T1000 (cell line): ENCODE measurements around the gene PHYHD1.

ENCODE experiments used
- DNase-seq: peaks from one replicate; lab custom pipeline; 2025; ENCODE audit warnings: mixed read lengths; lab: John Stamatoyannopoulos, UW

The PHYHD1 gene

DNA sequence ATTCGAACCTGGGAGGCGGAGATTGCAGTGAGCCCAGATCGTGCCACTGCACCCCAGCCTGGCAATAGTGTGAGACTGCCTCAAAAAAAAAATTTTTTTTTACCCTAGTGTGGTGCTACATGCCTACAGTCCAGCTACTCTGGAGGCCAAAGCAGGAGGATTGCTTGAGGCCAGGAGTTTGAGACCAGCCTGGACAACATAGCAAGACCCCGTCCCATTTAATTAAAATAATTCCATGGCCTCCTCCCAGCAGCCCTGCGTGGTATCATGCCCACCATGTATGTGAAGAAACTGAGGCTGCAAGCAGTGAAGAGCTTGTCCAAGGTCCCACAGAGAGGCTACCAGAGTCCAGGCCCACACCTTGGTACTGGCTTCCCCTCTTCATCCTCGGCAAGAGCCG is 19.4 kb upstream of the PHYHD1 start:
- DNase-seq, result no peak

DNA sequence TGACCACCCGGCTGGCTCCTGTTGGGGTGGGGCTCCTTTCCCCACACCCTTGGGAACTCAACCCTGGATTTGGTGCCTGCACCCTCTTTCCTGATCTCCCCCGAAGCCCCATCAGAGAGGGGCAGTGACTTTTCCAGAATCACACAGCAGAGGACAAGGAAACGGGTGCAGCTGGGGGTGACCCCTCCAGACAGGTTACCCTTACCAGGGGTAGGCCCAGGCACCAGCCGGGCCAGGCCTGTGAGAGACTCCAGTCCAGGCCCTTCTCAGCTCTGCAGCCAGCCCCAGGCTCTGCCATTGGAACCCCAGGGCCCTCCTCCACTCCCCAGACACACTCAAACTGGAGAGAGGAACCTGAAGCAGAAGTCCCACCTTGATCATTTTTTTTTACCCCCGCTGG is 19.0 kb upstream of the PHYHD1 start:
- DNase-seq, result no peak

GRCh38 chr9:128902351-128903078 is 18.3 kb upstream of the PHYHD1 start:
- DNase-seq, result no peak

GRCh38 chr9:128903079-128903461 is 17.7 kb upstream of the PHYHD1 start:
- DNase-seq, result no peak

DNA sequence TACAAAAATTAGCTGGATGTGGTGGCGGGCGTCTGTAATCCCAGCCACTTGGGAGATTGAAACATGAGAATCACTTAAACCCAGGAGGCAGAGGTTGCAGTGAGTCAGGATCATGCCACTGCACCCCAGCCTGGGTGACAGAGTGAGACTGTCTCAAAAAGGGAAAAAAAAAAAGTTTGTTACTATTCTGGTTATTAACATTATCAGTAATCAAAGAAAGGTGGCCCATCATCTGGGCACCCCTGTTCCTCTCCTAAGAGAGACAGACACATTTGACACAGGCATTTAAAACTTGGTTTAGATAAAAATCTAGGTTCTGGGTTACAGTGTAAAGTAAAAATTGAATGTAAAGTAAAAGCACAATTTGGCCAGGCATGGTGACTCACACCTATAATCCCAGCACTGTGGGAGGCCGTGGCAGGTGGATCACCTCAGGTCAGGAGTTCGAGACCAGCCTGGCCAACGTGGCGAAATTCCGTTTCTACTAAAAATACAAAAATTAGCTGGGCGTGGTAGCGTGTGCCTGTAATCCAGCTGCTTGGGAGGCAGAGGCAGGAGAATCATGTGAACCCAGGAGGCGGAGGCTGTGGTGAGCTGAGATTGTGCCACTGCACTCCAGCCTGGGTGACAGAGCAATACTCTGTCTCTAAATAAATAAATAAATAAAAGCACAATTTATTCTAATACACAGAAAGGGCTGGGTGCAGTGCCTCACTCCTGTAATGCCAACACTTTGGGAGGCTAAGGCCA is 16.7 kb upstream of the PHYHD1 start:
- no peak for DNase-seq

DNA sequence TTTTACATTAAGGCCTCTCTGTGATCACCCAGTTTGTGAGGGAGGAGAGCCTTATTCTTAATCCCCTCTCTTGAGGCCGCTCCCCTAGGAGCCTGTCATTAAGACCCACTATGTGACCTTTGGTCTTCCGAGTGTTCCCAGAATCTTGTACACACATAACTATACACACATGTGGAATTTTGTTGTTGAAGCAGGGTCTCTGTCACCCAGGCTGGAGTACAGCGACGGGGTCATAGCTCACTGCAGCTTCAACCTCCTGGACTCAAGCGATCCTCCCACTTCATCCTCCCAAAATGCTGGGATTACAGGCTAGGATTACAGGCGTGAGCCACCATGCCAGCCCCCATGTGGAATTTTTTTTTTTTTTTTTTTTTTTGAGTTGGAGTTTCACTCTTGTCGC is 14.8 kb upstream of the PHYHD1 start:
- DNase-seq, result no peak

GRCh38 chr9:128906741-128907140 is 14.0 kb upstream of the PHYHD1 start:
- DNase-seq, result no peak

- DNase-seq, result no peak
Measured at GRCh38 chr9:128908372-128908771, 12.4 kb upstream of the PHYHD1 start.

GRCh38 chr9:128909859-128910258 is 10.9 kb upstream of the PHYHD1 start:
- no peak for DNase-seq

GRCh38 chr9:128910906-128911305 is 9.9 kb upstream of the PHYHD1 start:
- DNase-seq, result no peak

DNA sequence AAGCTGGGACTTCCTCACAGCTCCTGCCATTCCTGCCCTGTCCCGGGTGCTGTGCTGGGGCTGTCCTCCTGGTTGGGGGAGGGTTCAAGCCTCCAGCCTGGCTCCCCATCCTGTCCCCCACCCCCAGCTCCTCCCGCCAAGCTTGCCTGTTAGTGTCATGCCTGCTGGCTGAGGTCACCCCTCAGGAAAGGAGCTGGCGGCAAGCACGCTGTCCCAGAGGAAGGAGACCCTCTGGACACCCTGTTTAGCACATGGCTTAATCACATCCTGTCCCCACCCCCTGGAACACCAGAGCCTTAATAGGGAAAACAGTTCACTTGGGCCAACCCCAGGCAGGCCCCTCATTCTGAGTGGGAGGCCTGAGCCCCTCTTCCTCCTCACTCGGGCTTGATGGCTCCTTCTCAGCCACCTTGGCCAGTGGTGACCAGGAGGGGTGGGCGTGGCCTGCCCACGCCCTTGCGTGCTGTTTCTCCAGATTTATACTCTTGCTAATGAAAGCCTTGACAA is 9.2 kb upstream of the PHYHD1 start:
- no peak for DNase-seq

DNA sequence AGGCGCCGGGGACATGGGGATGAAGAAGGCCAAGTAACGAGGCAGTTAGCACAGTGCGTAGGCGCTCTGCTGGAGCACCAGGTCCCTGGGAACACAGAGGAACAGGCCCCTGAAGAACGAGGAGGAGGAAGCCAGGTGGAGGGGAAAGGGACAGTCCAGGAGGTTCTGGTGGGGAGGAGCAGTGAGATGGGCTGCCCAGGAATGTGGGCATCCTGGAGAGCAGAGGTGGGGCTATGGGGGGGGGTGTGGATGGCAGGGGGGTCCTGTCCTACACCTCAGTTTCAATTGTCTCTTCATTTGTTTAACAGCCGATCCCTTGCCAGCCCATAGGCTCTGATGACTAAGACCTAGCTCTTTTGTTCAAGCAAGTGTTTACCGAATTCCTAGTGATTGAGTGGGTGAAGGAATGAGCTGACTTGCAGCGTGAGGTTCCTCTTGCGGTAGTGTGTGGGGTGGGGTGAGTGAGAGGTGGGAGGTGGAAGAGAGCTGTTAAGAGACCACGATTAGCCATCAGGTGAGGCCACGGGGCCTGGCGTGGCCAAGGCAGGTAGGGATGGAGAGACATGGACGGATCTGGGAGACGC is 8.4 kb upstream of the PHYHD1 start:
- DNase-seq, result no peak

GRCh38 chr9:128913048-128913900 is 7.5 kb upstream of the PHYHD1 start:
- DNase-seq, result no peak

GRCh38 chr9:128913995-128914772 is 6.6 kb upstream of the PHYHD1 start:
- no peak for DNase-seq

- DNase-seq, result peak; percentile 24
Measured at GRCh38 chr9:128916204-128916603, 4.6 kb upstream of the PHYHD1 start.

GRCh38 chr9:128916745-128917144 is 4.0 kb upstream of the PHYHD1 start:
- no peak for DNase-seq

- no peak for DNase-seq
Measured at GRCh38 chr9:128917151-128917849, 3.5 kb upstream of the PHYHD1 start.

- DNase-seq, result no peak
Measured at GRCh38 chr9:128918921-128919320, 1.9 kb upstream of the PHYHD1 start.

- DNase-seq, result no peak
Measured at GRCh38 chr9:128919402-128920089, 1.2 kb upstream of the PHYHD1 start.
